H9 (cell line): ENCODE measurements around the gene ARHGAP29. TPM values are rescaled to one million over a fixed set of nuclear protein-coding genes. Genes with fewer than 3 reads are reported as not detected.

Experiments used
- DNase-seq: peaks from one replicate; pipeline ENCODE4 v3.0.0-alpha.2; 2017
- H2AFZ ChIP-seq: one replicate; pipeline ENCODE4 v1.6.1; 2013; ENCODE audit warnings: mild to moderate bottlenecking, low read length, control low read depth, moderate library complexity
- H2AK5ac ChIP-seq: 2 replicates; pipeline ENCODE4 v1.6.1; 2013; ENCODE audit warnings: low read length, control low read depth, mixed read lengths; ENCODE audit not compliant: insufficient read length
- H2BK120ac ChIP-seq: one replicate; pipeline ENCODE4 v1.6.1; 2013; ENCODE audit warnings: low read depth, mild to moderate bottlenecking, low read length, control low read depth, inconsistent platforms; ENCODE audit not compliant: poor library complexity, severe bottlenecking
- H2BK12ac ChIP-seq: 2 replicates; pipeline ENCODE4 v1.6.1; 2013; ENCODE audit warnings: low read length, control low read depth, mixed read lengths, low read depth; ENCODE audit not compliant: insufficient read length
- H2BK15ac ChIP-seq: 2 replicates; pipeline ENCODE4 v1.6.1; 2013; ENCODE audit warnings: low read depth, low read length, control low read depth
- H2BK20ac ChIP-seq: one replicate; pipeline ENCODE4 v1.6.1; 2013; ENCODE audit warnings: low read depth, mild to moderate bottlenecking, low read length, control low read depth, inconsistent platforms; ENCODE audit not compliant: poor library complexity, severe bottlenecking
- H2BK5ac ChIP-seq: 2 replicates; pipeline ENCODE4 v1.6.1; 2013; ENCODE audit warnings: low read length, control low read depth, mixed read lengths; ENCODE audit not compliant: insufficient read length
- H3K14ac ChIP-seq: 2 replicates; pipeline ENCODE4 v1.6.1; 2013; ENCODE audit warnings: low read length, control low read depth; ENCODE audit not compliant: insufficient read depth
- H3K18ac ChIP-seq: 2 replicates; pipeline ENCODE4 v1.6.1; 2013; ENCODE audit warnings: low read depth, mild to moderate bottlenecking, mixed read lengths, low read length, control low read depth; ENCODE audit not compliant: insufficient read length
- H3K23ac ChIP-seq: 2 replicates; pipeline ENCODE4 v1.6.1; 2013; ENCODE audit warnings: low read length, control low read depth, mixed read lengths, low read depth; ENCODE audit not compliant: insufficient read length
- H3K23me2 ChIP-seq: 2 replicates; pipeline ENCODE4 v1.6.1; 2013; ENCODE audit warnings: low read depth, mild to moderate bottlenecking, mixed read lengths, low read length, control low read depth; ENCODE audit not compliant: insufficient read length, poor library complexity, severe bottlenecking
- H3K27ac ChIP-seq: 2 replicates; pipeline ENCODE4 v1.5.1; 2013; ENCODE audit warnings: low read length, control low read depth, mixed read lengths, low read depth; ENCODE audit not compliant: insufficient read length
- H3K27me3 ChIP-seq: 2 replicates; pipeline ENCODE4 v1.6.1; 2013; ENCODE audit warnings: low read length, control low read depth, inconsistent platforms; ENCODE audit not compliant: insufficient read depth
- H3K4ac ChIP-seq: 2 replicates; pipeline ENCODE4 v1.6.1; 2013; ENCODE audit warnings: low read depth, mild to moderate bottlenecking, control low read depth, inconsistent platforms, low read length, moderate library complexity
- H3K4me1 ChIP-seq: 2 replicates; pipeline ENCODE4 v1.6.1; 2013; ENCODE audit warnings: low read length, control low read depth, inconsistent platforms; ENCODE audit not compliant: insufficient read depth
- H3K4me2 ChIP-seq: 2 replicates; pipeline ENCODE4 v1.6.1; 2013; ENCODE audit warnings: low read length, control low read depth, mixed read lengths; ENCODE audit not compliant: insufficient read length, insufficient read depth
- H3K56ac ChIP-seq: 2 replicates; pipeline ENCODE4 v1.6.1; 2013; ENCODE audit warnings: low read depth, mild to moderate bottlenecking, mixed read lengths, low read length, control low read depth; ENCODE audit not compliant: insufficient read length
- H3K79me1 ChIP-seq: 2 replicates; pipeline ENCODE4 v1.6.1; 2013; ENCODE audit warnings: low read depth, mild to moderate bottlenecking, moderate library complexity, low read length, control low read depth, inconsistent platforms; ENCODE audit not compliant: insufficient read depth, poor library complexity, severe bottlenecking
- H3K79me2 ChIP-seq: 2 replicates; pipeline ENCODE4 v1.6.1; 2013; ENCODE audit warnings: low read length, control low read depth, inconsistent platforms; ENCODE audit not compliant: insufficient read depth
- H3K9ac ChIP-seq: 2 replicates; pipeline ENCODE4 v1.6.1; 2013; ENCODE audit warnings: low read length, control low read depth, mixed read lengths; ENCODE audit not compliant: insufficient read length; ENCODE audit errors: extremely low read depth
- H3K9me3 ChIP-seq: one replicate; pipeline ENCODE4 v1.6.1; 2013; ENCODE audit warnings: low read depth, low read length, inconsistent platforms; ENCODE audit not compliant: control insufficient read depth
- H3T11ph ChIP-seq: one replicate; pipeline ENCODE4 v1.6.1; 2013; ENCODE audit warnings: mild to moderate bottlenecking, low read length, control low read depth, inconsistent platforms
- H4K20me1 ChIP-seq: one replicate; pipeline ENCODE4 v1.6.1; 2013; ENCODE audit not compliant: control insufficient read depth, insufficient read length, insufficient read depth
- H4K5ac ChIP-seq: 2 replicates; pipeline ENCODE4 v1.6.1; 2013; ENCODE audit warnings: low read depth, mild to moderate bottlenecking, mixed read lengths, low read length, control low read depth; ENCODE audit not compliant: insufficient read length
- H4K8ac ChIP-seq: replicated peaks from 2 replicates; pipeline ENCODE4 v1.6.1; 2013; ENCODE audit warnings: low read length, control low read depth, mixed read lengths, low read depth; ENCODE audit not compliant: insufficient read length
- H4K91ac ChIP-seq: 2 replicates; pipeline ENCODE4 v1.6.1; 2013; ENCODE audit warnings: low read depth, mild to moderate bottlenecking, moderate library complexity, mixed read lengths, low read length, control low read depth; ENCODE audit not compliant: insufficient read length
- H3K27ac Mint-ChIP-seq, 3 experiments: 2 replicates in 2 of 3; 3 replicates in 1 of 3; pipeline ENCODE4 v1.8.0; 2020 to 2021; ENCODE audit warnings: mixed read lengths in 3 of 3, mild to moderate bottlenecking in 1 of 3, moderate library complexity in 1 of 3
- H3K27me3 Mint-ChIP-seq: 2 replicates; pipeline ENCODE4 v1.8.0; 2021; ENCODE audit warnings: low read depth, mild to moderate bottlenecking, moderate library complexity, mixed read lengths
- H3K36me3 Mint-ChIP-seq, 3 experiments: 2 replicates in 2 of 3; 3 replicates in 1 of 3; pipeline ENCODE4 v1.8.0; 2020 to 2021; ENCODE audit warnings: low read depth in 3 of 3, mixed read lengths in 3 of 3; ENCODE audit not compliant: insufficient read depth in 1 of 3
- H3K4me1 Mint-ChIP-seq, 2 experiments: 2 replicates each; pipeline ENCODE4 v1.8.0; 2020; ENCODE audit warnings: mixed read lengths in 2 of 2
- H3K4me3 Mint-ChIP-seq, 2 experiments: 2 replicates in 1 of 2; 3 replicates in 1 of 2; pipeline ENCODE4 v1.8.0; 2020 to 2021; ENCODE audit warnings: mild to moderate bottlenecking in 2 of 2, mixed read lengths in 2 of 2, moderate library complexity in 1 of 2
- H3K9me3 Mint-ChIP-seq, 2 experiments: 2 replicates in 1 of 2; 3 replicates in 1 of 2; pipeline ENCODE4 v1.8.0; 2020; ENCODE audit warnings: mild to moderate bottlenecking in 2 of 2, mixed read lengths in 2 of 2, moderate library complexity in 1 of 2
- CTCF ChIP-seq: fragments of 200-600 bp; sonication (generic); conservative IDR thresholded peaks from 3 replicates; pipeline ENCODE4 v1.8.0; 2021; ENCODE audit warnings: antibody characterized with exemption, mild to moderate bottlenecking
- WGBS: extraction: QIAGEN DNeasy Blood & Tissue Kit; methylation state at CpG from one replicate; pipeline ENCODE4 v1.1.7; 2013; ENCODE audit warnings: missing lambda C conversion rate, low lambda C conversion rate, mixed read lengths; ENCODE audit not compliant: insufficient read length; ENCODE audit errors: extremely low coverage; 5-methylcytosine and 5-hydroxymethylcytosine counted together
- total RNA-seq: library from RNA; stranded (reverse); gene quantifications from 2 replicates; pipeline ENCODE4 v1.2.1, GENCODE V29; 2021

The ARHGAP29 gene
- total RNA-seq, 1 experiment from 2014 or later: 1.3 TPM

DNA sequence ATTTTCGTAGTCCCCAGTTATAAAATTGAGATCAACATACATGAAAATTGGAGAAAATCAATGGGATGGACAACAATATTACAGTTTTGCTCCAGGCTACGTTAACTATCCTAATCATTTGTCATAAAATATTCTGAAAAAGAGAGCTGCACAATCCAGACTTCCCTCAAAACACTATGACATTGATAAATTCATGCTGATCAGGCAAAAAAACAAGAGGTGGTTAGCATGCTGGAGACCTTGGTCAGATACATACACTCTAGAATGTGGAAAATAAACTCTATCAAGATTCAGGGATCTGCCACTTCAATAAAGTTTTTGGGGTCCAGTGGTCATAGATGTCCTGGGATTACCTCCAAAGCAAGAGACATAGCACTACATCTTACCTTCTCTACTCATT, 32.5 kb upstream of the ARHGAP29 start:
- no peak for TF ChIP-seq CTCF
- no peaks in the 10 kb centered on the region; a peak in 1 of 7 replicates for H3K36me3 Mint-ChIP-seq
- no peak overlapping the region for H3K18ac ChIP-seq
- H3K4me3 Mint-ChIP-seq: no peak overlapping the region
- no peak overlapping the region for H2BK20ac ChIP-seq
- peaks cover 0 to 4% of the 10 kb centered on the region in 2 experiments; a peak in 1 of 5 replicates for H3K9me3 Mint-ChIP-seq
- no peaks in the 10 kb centered on the region for H3K79me1 ChIP-seq
- peaks cover 54% of the 10 kb centered on the region for H3K27me3 Mint-ChIP-seq
- H2AFZ ChIP-seq: no peak overlapping the region
- no peak for DNase-seq
- no peak overlapping the region for H2BK12ac ChIP-seq
- no peak overlapping the region for H2AK5ac ChIP-seq
- H2BK120ac ChIP-seq: no peak overlapping the region
- no peaks in the 10 kb centered on the region for H3K79me2 ChIP-seq
- H4K5ac ChIP-seq: no peak overlapping the region
- H3K4ac ChIP-seq: no peak overlapping the region
- no peak overlapping the region for H4K8ac ChIP-seq
- WGBS: no CpG with 5 or more reads among the region's 2 CpGs
- no peak overlapping the region for H3K4me2 ChIP-seq
- H3K14ac ChIP-seq: no peak overlapping the region
- no peak overlapping the region for H3K27ac ChIP-seq
- H3T11ph ChIP-seq: no peak overlapping the region
- no peaks in the 10 kb centered on the region for H3K23me2 ChIP-seq
- no peaks in the 10 kb centered on the region; the same call in 1 of the 2 replicates for H3K27me3 ChIP-seq
- no peak overlapping the region for H3K56ac ChIP-seq
- no peak overlapping the region for H3K23ac ChIP-seq
- H2BK15ac ChIP-seq: no peak overlapping the region
- no peak overlapping the region for H3K9ac ChIP-seq
- no peaks in the 10 kb centered on the region for H3K4me1 Mint-ChIP-seq
- no peaks in the 10 kb centered on the region for H4K20me1 ChIP-seq
- H3K9me3 ChIP-seq: no peaks in the 10 kb centered on the region
- no peak overlapping the region for H4K91ac ChIP-seq
- H2BK5ac ChIP-seq: no peak overlapping the region
- H3K27ac Mint-ChIP-seq: no peak overlapping the region; a peak in 1 of 7 replicates
- H3K4me1 ChIP-seq: no peaks in the 10 kb centered on the region
